ENCODE measurements around the gene IRX3.

GRCh38 chr16:54275956-54276355, 10.6 kb downstream of the IRX3 start:
- TF ChIP-seq CTCF (IDR thresholded peaks at IDR 0.05) = no peak
- no peak for TF ChIP-seq POLR2A (IDR thresholded peaks at IDR 0.05)

All from thyroid gland (tissue), 4 donors.